K562 treated with DMSO at 1 percent for 12 hours (cell line): ENCODE data around the gene OR2T12. TPM values are rescaled to one million over a fixed set of nuclear protein-coding genes. Genes with fewer than 3 reads are reported as not detected.

Source experiments
- total RNA-seq: library from RNA; unstranded; fragments of 300-600 nt; gene quantifications from 2 replicates; pipeline ENCODE4 v1.2.3, GENCODE V29; 2022; ENCODE audit not compliant: insufficient read depth

The OR2T12 gene, protein sequence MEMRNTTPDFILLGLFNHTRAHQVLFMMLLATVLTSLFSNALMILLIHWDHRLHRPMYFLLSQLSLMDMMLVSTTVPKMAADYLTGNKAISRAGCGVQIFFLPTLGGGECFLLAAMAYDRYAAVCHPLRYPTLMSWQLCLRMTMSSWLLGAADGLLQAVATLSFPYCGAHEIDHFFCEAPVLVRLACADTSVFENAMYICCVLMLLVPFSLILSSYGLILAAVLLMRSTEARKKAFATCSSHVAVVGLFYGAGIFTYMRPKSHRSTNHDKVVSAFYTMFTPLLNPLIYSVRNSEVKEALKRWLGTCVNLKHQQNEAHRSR
- total RNA-seq: not detected in 2 replicates

DNA sequence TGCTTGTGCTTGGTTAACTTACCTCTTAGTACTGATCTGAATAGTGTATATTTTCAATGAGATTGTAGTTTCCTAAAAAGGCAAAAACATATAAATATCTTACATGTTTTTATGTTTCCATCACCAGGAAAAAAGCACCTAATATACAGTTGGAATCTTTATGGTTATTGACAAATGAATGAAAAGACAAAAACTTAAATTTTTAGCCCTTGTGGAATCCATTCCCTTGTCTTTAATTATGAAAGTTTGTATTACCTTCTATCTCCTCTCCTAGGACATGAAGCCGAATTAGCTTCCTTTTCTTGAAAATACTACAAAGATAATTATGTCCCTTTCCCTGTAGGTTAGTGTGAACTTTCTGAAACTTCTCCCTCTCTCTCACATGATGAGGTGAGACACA lies at the start of gene OR2T12:
Gene OR2T12 (minus strand): TSS at position 101 of the 400 bp plus-strand sequence. CDS start 7,846 bp downstream, outside the sequence.

DNA sequence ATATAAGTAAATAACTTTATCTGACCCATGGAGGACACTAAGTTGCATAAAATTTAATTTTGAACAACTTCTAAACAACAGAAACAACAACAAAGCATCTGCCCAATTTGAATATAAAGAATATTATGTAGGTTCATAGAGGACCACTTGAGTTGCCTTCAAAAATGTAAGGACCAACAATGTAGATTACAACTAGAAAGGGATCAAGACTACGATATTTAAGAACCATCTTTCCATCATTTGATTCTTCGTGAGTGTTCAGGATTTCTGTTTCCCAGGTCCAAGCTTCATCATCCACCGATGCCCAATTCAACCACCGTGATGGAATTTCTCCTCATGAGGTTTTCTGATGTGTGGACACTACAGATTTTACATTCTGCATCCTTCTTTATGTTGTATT lies 45.3 kb upstream of the OR2T12 start, which contains the start of gene OR14C36:
Gene OR14C36 (plus strand): TSS at position 301 of the 400 bp plus-strand sequence. CDS start 0 bp downstream, at position 301.

DNA sequence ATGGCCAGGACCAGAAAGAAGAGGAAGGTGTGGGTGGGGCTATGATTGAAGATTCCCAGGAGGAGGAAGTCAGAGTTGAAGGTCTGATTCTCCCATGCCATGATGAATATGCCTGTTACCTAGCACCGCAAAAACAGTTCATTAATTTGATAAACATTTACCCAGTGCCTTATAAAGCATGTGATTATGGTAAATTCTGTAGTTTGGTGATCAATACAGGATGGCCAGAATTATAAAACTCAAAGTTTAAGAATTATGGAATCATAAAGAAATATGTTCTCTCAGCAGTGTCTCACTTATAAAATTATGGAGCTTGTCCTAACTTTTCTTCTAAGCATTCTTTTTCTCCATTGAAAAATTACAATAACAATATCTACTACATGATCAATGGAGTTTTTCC lies 21.2 kb upstream of the OR2T12 start, which contains the start of gene OR2M7:
Gene OR2M7 (minus strand): TSS at position 101 of the 400 bp plus-strand sequence. CDS start 0 bp downstream, at position 101.

DNA sequence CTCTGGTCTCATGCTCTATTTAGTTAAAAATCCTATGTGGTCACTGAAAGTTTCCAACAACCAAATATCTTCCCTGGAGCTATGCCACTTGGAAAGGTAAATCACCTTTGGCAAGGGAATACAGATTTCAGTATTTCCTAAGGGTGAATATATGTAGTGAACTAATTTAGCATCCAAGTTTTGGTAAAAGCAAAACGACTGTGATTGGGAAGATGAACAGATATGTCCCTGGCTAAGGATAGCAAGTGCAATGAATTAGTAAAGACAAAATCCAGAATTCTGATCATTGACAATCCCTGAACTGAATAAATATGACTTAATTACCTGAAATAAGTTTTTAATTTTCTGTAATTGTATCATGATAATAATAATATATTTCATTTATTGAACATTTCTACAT lies 25.3 kb downstream of the OR2T12 start, which contains the start of gene OR2T33:
Gene OR2T33 (minus strand): TSS at position 101 of the 400 bp plus-strand sequence. CDS start 4,162 bp downstream, outside the sequence.

Other genes with a start within 250 kb of the OR2T12 start
- gene OR2L13, start 208.2 kb downstream of the OR2T12 start, total RNA-seq: not detected in 2 replicates
- gene OR2M5, start 158.3 kb downstream of the OR2T12 start, total RNA-seq: not detected in 2 replicates
- gene OR2M2, start 128.6 kb downstream of the OR2T12 start, total RNA-seq: not detected in 2 replicates
- not detected in 2 replicates for gene OR2M3, start 106.2 kb downstream of the OR2T12 start, total RNA-seq
- not detected in 2 replicates for gene OR2M4, start 72.0 kb downstream of the OR2T12 start, total RNA-seq
- not detected in 2 replicates for gene OR2T33, start 25.4 kb downstream of the OR2T12 start, total RNA-seq
- not detected in 2 replicates for gene OR2M7, start 21.1 kb upstream of the OR2T12 start, total RNA-seq
- gene OR14C36, start 45.4 kb upstream of the OR2T12 start, total RNA-seq: not detected in 2 replicates
- gene OR2T4, start 58.2 kb upstream of the OR2T12 start, total RNA-seq: not detected in 2 replicates
- gene OR2T6, start 72.3 kb upstream of the OR2T12 start, total RNA-seq: not detected in 2 replicates
- not detected in 2 replicates for gene OR2T1, start 99.6 kb upstream of the OR2T12 start, total RNA-seq
- not detected in 2 replicates for gene OR2T2, start 142.2 kb upstream of the OR2T12 start, total RNA-seq
- gene OR2T3, start 169.9 kb upstream of the OR2T12 start, total RNA-seq: not detected in 2 replicates
- gene OR2T5, start 185.2 kb upstream of the OR2T12 start, total RNA-seq: not detected in 2 replicates
- gene OR2G6, start 204.6 kb upstream of the OR2T12 start, total RNA-seq: not detected in 2 replicates